NCI-H2081 treated with DMSO at 0.1 percent for 48 hours (cell line): ENCODE data around the gene ZFYVE1.

Experiments
- DNase-seq: peaks from one replicate; lab custom pipeline; 2025; lab: John Stamatoyannopoulos, UW

The ZFYVE1 gene

DNA sequence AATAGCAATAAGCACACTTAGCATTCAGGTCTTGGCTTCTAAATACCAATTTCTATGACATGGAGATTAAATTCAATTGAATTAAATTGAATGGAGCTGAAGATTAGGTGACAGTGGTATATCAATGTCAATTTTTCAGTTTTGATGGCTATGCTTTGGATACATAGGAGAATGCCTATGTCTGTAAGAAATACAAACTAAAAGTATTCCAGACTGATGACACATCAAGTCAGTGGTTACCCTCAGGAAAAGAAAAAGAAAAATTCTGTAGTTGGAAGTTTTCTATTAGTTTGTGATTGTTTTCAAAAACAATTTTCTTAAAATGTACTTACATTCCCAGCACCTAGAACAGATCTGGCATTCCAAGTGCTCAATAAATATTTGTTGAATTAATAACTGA is 105.5 kb downstream of the ZFYVE1 start:
- DNase-seq: no peak

DNA sequence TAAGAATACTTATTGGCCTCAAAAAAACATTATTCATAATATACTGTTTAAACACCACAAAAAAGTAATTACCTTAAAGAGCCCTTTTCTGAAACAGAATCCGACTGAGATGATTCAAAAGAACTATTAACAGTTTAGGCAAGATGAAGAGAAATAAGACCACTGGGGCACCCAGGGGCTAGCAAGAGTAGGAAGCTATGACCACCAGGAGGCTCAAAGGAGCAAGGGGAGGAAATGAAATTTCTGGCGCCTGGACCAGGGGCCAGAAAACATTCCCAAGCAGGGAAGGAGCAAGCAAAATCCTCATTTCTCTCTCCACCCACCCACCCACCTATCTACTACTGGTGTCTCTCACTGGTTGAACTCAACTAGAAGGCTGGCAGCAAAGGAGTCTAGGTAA is 106.9 kb downstream of the ZFYVE1 start:
- no peak for DNase-seq
